Measurements from ENCODE around the gene APLF. TPM values are rescaled to one million over a fixed set of nuclear protein-coding genes. Genes with fewer than 3 reads are reported as not detected.
"Not testable (repeated sequence)": the region's sequence is repeated elsewhere in the genome, so short reads cannot be mapped to it uniquely, and the experiment has no call there.

The APLF gene
- total RNA-seq, 1 donor from 2014 or later = 6.4 TPM

GRCh38 chr2:68478688-68479087 is 11.3 kb downstream of the APLF start:
- H3K27me3 Mint-ChIP-seq = no peaks in the 10 kb centered on the region
- ChIA-PET CTCF (no interaction called here), POLR2A (interaction anchor here (0.6 kb wide), 1 partner anchor 361 kb away, joined by 4 read pairs; no protein-coding TSS in a partner anchor)
- DNase-seq (no peak), ATAC-seq (ENCODE audit: low read depth) (no peak)
- intact Hi-C loops (cut with micrococcal nuclease) = no loop called here
- no peak overlapping the region for H3K27ac Mint-ChIP-seq
- H3K4me1 Mint-ChIP-seq = no peaks in the 10 kb centered on the region
- H3K36me3 Mint-ChIP-seq (ENCODE audit: low read depth) = peaks cover 6% of the 10 kb centered on the region
- no peak overlapping the region for H3K4me3 Mint-ChIP-seq
- TF ChIP-seq CTCF (IDR thresholded peaks at IDR 0.05) = no peak
- H3K9me3 Mint-ChIP-seq = no peaks in the 10 kb centered on the region

GRCh38 chr2:68482296-68482820 is 15.0 kb downstream of the APLF start:
- POLR2A ChIA-PET = no interaction called here
- no peak overlapping the region for H3K27ac Mint-ChIP-seq

GRCh38 chr2:68483011-68483410 is 15.6 kb downstream of the APLF start:
- intact Hi-C loops (cut with micrococcal nuclease) = no loop called here
- CTCF ChIA-PET = interaction anchor here (0.6 to 3.9 kb wide), 2 partner anchors 442 to 460 kb away, joined by 3 to 14 read pairs; no protein-coding TSS in a partner anchor
- H3K27me3 Mint-ChIP-seq = no peaks in the 10 kb centered on the region
- H3K36me3 Mint-ChIP-seq (ENCODE audit: low read depth) = no peaks in the 10 kb centered on the region
- POLR2A ChIA-PET = no interaction called here
- H3K27ac Mint-ChIP-seq = no peak overlapping the region
- H3K4me1 Mint-ChIP-seq = peaks cover 2% of the 10 kb centered on the region
- ATAC-seq (ENCODE audit: low read depth) (no peak), DNase-seq (no peak)
- no peaks in the 10 kb centered on the region for H3K9me3 Mint-ChIP-seq
- no peak overlapping the region for H3K4me3 Mint-ChIP-seq
- TF ChIP-seq CTCF (IDR thresholded peaks at IDR 0.05) = no peak

More at GRCh38 chr2:68482296-68482820, 15.0 kb downstream of the APLF start:
- Mint-ChIP-seq H3K4me3 (no peak overlapping the region), H3K27me3 (no peaks in the 10 kb centered on the region), H3K36me3 (ENCODE audit: low read depth) (peaks cover 4% of the 10 kb centered on the region), H3K9me3 (no peaks in the 10 kb centered on the region), H3K4me1 (no peaks in the 10 kb centered on the region)
- TF ChIP-seq CTCF (IDR thresholded peaks at IDR 0.05) = no peak
- ATAC-seq (ENCODE audit: low read depth) (no peak), DNase-seq (no peak)
- CTCF ChIA-PET = interaction anchor here (0.6 to 3.9 kb wide), 2 partner anchors 443 to 461 kb away, joined by 3 to 14 read pairs; no protein-coding TSS in a partner anchor
- intact Hi-C loops (cut with micrococcal nuclease) = no loop called here

GRCh38 chr2:68487773-68488355 is 20.5 kb downstream of the APLF start:
- peak; percentile 54 for ATAC-seq (ENCODE audit: low read depth)
- intact Hi-C loops (cut with micrococcal nuclease) = loop anchor here (1.0 to 2.0 kb wide), 4 partner anchors 25 to 437 kb away; no protein-coding TSS in a partner anchor
- H3K36me3 Mint-ChIP-seq (ENCODE audit: low read depth) = no peaks in the 10 kb centered on the region
- H3K9me3 Mint-ChIP-seq = no peaks in the 10 kb centered on the region
- H3K27ac Mint-ChIP-seq = no peak overlapping the region
- ChIA-PET POLR2A (interaction anchor here (0.6 to 1.8 kb wide), 7 partner anchors 10 to 437 kb away, joined by 3 to 15 read pairs (median 5); partner anchors contain the start of genes APLF and FBXO48), CTCF (interaction anchor here (0.5 to 5.6 kb wide), 26 partner anchors 11 to 867 kb away, joined by 3 to 114 read pairs (median 4); partner anchors contain the start of genes APLF, ARHGAP25 and FBXO48)
- TF ChIP-seq CTCF (IDR thresholded peaks at IDR 0.05) = peak; percentile 39
- H3K4me3 Mint-ChIP-seq = no peak overlapping the region
- DNase-seq = no peak
- H3K4me1 Mint-ChIP-seq = peaks cover 5% of the 10 kb centered on the region
- H3K27me3 Mint-ChIP-seq = no peaks in the 10 kb centered on the region

GRCh38 chr2:68488605-68489004 is 21.2 kb downstream of the APLF start:
- H3K27me3 Mint-ChIP-seq; H3K9me3 Mint-ChIP-seq; ATAC-seq (ENCODE audit: low read depth); DNase-seq; intact Hi-C loops (cut with micrococcal nuclease); H3K36me3 Mint-ChIP-seq (ENCODE audit: low read depth); H3K27ac Mint-ChIP-seq; H3K4me1 Mint-ChIP-seq; H3K4me3 Mint-ChIP-seq: not testable (repeated sequence)
- ChIA-PET CTCF (interaction anchor here (1.0 to 5.6 kb wide), 14 partner anchors 17 to 438 kb away, joined by 3 to 114 read pairs (median 8); partner anchors contain the start of genes APLF and FBXO48), POLR2A (interaction anchor here (0.7 to 1.8 kb wide), 2 partner anchors 9 to 437 kb away, joined by 8 to 9 read pairs; no protein-coding TSS in a partner anchor)
